ENCODE measurements around the gene HS3ST5.

The HS3ST5 gene, protein sequence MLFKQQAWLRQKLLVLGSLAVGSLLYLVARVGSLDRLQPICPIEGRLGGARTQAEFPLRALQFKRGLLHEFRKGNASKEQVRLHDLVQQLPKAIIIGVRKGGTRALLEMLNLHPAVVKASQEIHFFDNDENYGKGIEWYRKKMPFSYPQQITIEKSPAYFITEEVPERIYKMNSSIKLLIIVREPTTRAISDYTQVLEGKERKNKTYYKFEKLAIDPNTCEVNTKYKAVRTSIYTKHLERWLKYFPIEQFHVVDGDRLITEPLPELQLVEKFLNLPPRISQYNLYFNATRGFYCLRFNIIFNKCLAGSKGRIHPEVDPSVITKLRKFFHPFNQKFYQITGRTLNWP

DNA sequence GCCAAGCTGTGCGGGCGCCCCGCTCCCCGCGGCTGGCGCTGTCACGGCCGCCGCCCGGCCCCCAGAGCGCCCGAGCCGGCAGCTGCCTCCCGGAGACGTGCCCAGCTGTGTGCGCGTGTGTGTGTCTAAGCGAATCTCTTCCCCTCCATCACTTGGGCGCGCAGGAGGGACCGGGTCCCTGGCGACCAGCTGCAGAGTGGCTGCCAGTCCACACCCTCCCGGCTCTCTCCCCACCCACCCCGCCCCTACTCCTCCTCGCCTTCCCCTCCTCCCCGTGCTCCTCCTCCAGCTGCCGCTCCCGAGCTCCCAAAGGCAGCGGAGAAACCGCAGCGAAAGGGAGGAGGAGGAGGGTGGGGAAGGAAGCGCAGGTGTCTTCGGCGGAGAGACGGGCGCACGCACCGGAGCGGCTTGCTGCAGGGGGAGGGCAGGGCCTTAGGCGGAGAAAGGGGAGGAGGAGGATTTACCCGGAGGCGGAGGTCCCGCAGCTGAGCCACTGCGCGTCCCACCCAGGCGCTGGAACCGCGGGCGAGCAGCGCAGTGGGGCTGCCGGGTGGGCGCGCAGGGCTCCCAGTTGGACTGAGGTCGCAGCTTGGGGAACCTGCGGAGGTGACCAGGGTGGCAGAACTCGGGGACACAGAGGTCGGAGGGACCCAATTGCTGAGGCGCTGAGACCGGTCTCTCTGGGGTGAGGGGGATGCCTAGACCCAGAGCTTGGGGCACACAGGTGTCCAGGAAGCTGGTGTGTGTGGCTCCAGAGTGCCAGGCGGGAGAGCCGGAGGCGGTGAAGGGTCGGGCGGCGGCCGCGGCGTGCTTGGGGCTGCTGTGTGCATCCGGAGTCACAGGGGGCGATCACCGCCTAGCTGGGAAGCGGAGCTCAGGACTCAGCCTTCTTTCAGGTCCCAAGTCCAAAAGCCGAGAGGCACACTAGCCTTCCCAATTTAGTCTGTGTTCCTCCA lies at the start of gene HS3ST5:
Gene HS3ST5, minus strand, starts transcription at position 198 of the 956 bp plus-strand sequence. CDS start 280,178 bp downstream, outside the sequence.
- no peak for DNase-seq

DNA sequence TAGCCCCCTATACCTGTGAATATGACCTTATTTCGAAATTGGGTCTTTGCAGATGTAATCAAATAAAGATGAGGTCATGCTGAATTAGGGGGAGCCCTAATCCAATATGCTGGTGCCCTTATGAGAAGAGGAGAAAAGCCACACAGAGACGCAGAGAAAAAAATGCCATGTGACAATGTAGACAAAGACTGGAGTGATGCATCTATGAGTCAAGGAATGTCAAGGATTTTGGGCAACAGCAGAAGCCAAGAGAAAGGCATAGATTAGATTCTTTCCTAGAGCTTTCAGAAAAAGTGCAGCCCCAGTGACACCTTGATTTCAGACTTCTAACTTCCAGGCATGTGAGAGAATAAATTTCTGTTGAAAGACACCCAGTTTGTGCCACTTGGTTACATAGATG lies 47.4 kb upstream of the HS3ST5 start:
- no peak for DNase-seq

DNA sequence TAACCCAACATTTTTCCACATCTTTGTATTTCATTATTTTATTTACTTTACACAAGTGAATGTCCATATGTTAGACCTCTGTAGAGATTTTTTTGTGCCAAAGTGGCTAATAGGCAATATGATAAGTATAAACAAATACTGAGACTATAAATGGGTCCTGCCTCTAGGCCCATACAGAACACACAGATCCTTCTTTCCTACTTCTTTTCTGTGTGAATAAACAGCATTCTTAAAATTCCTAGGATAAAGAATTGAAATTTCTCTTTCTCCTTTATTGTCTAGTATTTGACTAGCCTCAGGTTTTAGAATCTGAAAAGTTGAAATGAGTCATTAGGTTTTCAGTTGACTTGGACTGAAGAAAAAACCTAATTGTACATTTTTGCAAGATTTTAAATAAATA lies 46.3 kb upstream of the HS3ST5 start:
- DNase-seq: no peak

DNA sequence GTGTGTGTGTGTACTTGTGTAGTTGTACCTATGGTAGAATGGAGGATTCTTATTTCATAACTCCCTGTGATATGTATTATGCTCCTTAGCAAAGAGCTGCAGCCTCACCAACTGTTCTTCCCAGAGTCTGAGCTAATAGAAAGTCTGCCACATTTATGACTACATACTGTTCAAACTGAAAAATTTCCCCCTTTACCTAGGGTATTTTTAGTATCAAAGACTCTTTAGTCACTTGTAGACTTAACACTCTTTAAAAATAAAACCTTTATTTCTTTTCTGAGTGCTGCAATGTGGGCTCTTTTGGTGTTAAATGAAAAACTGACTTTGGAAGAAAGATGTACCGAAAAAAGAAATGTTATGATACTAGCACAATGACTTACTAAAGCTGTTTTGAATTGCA lies 39.6 kb upstream of the HS3ST5 start:
- no peak for DNase-seq

DNA sequence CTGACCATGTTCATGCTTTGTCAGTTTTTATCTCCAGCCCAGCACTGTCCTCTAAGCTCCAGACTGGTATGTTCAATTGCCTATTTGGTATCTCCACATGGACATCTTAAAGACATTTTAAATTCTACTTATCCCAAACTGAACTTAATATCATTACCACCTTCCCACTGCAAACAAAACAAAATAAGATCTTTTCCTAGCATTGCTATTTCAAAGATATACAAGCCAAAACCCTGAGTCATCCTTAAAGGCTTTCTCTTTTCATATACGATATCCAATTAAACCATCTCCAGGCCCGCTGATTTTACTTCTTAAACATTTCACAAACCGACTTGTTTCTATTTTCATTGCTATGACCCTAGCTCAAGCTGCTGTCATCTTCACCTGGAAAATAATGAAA lies 35.1 kb upstream of the HS3ST5 start:
- DNase-seq: no peak

DNA sequence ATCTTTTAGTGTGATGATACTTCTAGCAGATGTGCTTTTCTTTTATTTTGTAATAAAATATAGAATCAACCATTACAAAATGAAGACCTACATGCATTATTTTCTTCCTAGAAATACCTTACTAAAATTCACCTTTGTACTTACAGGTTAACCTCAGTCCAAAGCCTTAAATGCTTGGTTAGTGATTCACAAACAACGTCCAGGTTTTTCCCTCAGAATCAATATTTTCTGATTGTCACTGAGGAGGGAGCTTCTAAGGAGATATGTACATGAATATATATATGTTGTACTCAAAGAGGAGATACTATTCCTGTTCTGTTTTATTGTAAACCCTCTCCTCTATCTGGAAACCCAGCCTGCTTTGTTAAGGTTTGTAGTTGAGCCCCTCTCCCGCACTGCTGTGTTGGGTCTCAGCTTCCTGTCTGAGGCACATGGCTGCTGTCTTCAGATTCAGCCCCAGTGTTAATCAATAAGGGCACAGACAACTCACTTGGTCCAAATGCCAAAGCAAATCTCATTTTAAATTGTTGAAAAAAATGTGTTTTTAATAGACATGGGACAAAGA lies 33.9 kb upstream of the HS3ST5 start:
- no peak for DNase-seq

DNA sequence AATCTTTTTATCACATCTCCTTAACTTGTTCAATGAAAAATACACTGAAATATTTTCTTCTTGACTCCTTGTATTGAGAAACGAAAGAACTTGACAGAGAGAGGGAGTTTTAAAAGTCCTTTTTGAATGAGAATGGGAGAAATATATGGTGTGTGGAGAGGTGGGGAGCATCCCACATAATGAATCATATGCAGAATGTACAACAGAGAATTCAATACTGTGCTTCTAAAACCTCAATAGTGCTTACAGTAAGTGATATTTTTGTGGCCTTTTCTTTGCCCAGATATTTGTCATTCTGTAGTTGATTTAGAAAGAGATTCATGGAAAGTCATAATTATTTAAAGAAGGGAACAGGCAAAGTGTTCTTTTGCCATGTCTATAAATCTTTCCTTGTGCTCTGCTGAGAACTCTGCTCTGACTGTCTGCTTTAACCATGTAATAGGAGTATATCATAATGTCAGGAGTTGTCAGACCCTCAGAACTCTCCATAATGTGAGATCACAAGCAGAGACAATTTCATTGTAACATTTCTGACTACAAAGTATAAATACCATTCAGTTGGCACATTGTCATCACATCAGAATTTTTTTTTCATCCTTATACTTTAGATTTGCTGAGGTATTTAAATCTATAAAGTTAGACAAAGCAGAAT lies 32.8 kb upstream of the HS3ST5 start:
- DNase-seq: no peak

DNA sequence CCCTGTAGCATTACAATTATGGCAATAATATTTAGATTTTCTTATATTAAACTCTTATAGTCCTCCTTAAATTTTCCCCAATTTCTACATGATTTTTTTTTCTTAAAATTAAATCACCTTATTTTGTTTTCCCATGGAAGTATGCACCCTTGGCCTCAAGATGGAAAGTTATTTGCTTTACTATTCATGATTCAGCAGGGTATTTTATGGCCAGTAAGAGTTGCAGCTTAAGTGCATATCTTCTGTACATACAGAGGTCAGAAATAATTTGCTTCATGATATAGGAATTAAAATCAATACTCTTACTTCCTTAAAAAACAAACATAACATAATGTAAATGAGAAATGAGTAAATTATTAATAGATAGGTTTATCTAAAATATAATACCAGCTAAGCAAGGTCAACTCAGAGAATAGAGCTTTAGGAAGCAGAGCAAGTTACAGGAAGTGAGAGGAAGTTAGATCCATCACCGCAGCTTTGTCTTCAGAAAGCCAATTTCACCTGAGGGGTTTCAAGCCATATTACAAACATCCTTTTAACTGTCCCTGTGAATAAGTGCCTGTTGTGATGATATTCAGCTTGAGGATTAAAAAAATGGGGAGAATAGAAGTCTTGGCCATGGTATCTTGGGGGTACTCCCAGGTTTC lies 24.6 kb upstream of the HS3ST5 start:
- no peak for DNase-seq

DNA sequence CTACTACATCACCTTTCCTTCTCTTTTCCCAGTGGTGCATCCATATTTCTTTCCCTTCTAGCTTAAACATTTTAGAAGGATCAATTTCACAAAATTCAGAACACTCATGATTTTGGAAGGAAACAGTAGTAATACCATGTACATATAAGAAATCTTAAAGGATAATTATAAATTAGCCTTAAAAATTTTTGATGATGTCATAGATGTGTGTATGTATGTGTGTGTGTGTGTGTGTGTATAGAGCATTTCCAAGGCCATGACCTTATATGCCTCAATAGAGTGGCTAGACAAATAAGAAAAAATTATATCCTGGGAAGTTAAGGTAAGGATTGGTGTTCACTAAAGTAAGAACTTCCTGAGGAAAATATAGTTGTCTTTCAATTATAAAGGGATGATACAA lies 24.1 kb upstream of the HS3ST5 start:
- no peak for DNase-seq

DNA sequence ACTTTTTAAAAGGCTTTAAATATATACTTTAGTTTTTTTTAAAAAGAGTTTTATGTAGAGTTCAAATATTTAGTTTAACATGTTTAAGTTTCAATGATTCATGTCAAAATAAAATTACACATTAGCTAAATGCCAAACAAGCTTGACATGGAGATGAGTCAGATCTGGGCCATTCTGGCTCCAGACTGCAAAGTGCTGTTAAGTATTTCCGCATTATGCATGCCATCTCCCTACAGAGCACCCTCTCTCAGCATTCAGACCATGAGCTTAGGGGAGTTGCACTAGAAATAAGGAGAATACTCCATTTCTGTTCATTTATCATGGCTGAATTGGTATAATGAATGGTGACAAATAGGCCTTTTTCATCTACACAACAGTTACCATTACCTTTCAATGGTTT lies 21.5 kb upstream of the HS3ST5 start:
- DNase-seq: no peak

DNA sequence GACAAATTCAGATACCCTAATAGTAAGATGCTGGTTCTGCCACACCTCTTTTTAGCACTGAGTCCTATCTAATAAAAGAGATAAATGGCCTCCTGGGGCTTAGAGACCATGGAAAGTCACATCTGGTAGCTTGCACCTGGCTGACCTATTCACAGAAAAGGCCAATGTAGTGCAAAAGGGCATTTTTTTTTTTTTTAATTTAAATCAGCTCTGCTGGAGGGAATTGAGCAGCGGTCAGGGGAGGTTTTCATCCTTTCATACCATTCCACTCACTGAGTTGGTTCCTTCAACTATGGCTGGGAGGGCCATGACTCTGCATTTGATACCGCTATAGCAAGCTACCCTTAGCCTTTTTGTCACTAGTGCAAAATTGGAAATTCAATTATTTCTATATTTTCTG lies 20.1 kb upstream of the HS3ST5 start:
- DNase-seq: no peak

DNA sequence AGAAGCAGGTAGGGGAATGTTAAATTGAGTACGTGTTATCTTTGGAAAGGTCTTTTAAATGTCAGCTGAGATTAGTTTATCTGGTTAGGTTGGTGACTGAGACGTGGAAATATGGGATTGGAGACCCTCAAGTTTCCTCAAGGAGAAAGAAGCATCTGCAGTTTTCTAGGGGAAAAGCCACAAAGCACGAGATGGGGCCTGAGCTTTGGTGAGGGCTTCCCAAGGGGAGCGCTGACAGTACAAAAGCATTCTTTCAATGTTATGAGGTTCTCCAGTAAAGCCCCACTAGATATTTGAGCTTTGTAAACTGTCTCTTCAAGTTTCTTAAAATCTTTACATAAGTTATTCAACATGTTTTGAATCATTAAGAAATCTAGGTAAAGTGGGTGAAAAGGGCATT lies 19.6 kb upstream of the HS3ST5 start:
- no peak for DNase-seq

DNA sequence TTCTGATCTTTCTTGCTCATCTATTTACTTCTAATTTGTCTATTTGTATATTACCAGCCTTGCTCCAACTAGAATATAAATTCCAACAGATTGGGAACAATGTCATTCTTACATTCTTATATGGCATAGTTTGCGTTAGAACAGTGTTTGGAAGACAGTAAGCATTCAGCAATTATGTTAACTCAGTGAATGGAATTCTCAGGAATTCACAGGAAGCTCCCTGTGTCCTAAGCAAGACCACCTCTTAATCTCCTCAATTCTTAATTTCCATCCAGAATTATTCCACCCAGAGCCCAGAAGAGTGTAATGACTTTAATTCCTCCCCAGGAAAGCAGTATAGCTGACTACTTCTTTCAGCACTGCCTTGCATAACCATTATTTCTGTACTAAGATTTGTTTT lies 18.2 kb upstream of the HS3ST5 start:
- no peak for DNase-seq

DNA sequence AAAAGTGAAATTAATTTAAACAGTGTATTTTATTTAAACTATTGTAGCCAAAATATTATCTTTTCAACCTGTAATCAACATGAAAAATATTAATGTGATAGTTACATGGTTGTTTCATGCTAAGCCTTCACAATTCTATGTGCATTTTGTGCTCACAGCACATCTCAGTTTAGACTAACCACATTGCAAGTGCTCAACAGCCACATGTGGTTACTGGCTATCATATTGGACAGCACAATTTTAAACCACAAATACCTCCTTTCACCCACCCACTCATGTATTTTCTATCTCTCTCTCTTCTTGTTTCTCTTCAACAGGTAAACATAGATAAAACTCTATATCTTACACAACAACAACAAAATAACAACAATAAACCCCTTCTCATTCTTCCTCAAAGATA lies 12.5 kb upstream of the HS3ST5 start:
- no peak for DNase-seq

DNA sequence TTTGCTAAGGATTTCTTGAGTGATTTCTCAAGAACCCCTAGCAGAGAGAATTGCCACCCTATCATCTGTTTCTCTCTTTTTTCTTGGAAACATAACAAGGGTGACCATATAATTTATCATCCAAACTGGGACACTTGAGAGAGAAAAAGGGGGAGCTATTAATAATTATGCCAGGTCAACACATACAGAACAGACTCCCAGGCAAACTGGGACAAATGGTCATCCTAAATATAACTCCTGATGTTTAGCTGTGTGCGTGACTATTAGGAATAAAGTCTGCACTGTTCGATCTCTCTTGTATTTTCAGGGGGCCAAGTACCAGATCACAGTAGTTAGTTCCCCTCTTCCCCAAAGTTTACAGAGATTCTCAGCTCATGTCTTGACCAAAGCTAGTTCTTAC lies 11.7 kb upstream of the HS3ST5 start:
- no peak for DNase-seq

DNA sequence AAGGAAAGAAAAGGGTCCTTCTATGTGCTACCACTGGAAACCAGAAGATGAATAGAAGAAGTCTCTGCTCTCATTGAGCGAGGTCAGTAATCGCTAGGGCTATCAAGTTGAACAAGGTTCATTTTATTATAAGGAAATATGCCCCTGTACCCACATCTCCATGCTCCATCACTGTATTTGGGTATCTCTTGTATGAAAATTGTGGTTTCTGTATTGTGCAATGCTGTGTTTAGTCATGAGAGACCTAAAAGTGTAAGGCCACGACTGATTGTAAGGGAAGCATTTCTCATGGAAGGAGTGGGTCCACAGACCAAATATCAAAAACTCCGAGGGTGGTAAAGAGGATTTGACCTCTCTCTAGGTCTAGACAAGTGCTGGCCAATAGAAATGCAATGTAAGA lies 3.6 kb upstream of the HS3ST5 start:
- no peak for DNase-seq

DNA sequence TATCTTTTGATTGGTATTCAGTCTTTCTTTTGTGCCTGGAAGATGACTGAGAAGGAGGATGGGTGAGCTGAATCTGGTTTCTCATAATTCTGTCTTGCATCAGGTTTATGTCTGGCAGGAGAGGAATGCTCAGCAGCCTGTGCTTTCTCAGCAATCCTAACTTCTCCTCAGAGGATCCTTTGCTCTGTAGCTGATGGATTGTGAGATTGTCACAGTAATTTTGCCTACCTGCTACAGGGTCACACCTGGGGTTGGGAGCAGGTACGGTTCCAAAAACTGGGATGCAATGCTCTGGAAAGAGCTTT lies 2.1 kb upstream of the HS3ST5 start:
- DNase-seq: no peak

DNA sequence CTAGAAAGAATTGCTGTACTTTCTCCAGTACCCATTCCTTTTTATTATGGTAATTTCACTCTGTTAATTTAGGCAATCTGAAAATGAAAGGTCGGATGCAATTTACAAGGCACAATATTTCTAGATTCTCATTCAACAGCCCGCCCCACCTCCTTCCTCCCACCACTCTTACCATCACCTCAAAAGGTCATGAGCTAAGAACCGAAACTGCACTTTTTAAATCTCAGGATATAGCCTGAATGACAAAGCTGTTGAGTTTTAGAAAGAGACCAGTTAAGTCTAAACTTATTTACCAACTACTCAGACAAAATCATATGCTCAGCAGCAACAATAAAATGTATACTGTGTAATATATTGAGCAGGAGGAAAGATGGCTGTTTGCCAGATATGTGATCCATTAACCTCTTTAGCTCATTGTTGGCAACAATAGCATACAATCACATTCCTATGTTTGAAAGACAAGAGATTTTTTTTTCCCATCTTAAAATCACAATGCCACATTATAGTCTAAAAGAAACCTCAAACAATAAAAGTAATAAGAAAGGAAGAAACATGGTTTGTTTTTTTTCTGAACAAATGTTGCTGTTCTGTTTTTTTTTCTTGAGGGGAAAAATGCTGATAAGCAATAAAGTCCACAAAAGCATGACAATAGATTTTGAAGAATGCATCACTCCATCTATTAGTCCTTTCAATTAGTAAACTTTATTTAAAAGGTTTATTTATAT lies 1.6 kb upstream of the HS3ST5 start:
- no peak for DNase-seq

DNA sequence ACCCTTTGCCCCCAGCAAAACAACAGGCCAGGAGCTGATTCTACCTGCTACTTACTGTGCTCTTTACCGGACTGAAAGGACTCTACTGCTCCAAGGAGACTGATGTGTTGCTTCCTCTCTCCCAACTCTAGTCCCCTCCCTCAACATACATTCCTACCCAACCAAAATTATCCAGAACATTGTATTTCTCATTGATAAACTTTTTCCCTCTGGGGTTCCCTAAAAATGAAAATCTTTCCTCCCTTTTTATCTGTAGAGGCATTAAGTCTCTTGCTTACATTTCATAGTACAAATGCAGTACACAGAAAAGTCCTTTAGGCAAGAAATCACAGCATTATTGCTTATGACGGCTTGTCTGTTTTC lies 940 bp upstream of the HS3ST5 start:
- no peak for DNase-seq

DNA sequence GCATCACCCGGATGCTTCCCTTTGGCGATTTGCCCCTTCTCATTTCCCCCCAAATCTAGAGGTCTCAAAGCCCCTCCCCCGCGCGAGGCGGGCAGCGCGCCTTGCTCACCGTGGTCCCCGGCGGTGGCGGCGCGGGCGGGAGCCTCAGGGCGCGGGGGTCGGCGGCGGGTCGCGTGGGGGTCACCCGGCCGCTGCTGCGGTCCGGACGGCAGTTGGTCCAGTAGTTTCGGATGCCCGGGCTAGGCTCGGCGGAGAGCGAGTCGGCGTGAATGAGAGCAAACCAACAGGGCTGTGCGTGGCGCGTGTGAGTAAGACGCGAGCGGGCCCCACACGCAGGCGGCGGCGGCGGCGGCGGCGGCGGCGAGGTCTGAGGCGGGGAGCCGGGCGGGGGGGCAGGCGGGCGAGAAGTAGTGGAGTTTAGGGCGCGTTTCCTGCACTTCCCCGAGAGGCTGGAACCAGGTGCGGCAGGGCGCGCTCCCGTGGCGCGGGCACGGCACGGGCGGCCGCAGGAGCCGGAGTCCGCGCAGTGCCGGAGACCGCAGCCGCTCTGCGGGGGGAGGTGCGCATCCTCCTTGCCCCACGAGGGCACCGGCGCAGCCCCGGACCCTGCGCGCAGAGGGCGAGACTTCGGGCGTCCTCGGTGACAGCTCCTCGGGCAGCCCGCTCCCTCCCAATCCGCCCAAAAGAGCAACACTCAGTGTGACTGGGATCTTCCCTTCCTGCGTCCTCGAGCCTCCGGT lies 567 bp downstream of the HS3ST5 start:
- DNase-seq: no peak

DNA sequence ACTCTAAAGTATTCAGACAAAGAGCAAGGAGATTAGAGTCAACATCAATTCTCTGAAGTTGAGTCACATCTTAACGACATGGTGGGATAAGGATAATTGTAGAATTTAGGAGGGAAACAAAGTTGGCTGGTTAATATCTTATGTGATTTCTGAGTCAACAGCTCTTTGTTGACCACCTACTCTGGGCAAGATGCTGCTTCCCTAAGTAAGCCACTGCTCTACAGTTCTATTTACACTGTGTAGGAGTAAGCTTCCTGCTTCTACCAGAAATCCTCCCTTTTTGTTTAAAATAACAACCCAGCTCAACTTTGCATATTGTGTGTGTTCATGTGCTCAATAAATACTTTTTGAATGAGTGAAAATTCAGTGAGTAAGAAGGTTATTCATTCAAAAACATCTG lies 3.1 kb downstream of the HS3ST5 start:
- DNase-seq: no peak

DNA sequence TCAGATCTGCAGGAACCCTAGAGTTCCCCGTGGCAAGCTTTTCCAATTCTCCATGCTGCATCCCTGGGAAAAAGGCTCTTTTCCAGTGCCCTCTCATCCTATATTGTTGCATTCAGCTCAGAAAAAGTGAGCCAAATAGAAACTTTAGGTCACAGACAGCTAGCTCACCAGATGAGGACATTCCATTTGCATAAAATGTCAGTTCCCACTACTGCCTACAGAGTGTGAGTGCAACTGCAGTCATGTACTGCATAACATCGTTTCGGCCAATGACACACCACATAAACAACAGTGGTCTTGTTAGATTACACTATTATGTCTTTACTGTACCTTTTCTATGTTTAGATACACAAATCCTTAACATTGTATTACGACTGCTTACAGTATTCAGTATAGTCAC lies 8.6 kb downstream of the HS3ST5 start:
- no peak for DNase-seq

All from NCI-H2107 (cell line).